ENCODE results near the gene KANK2. TPM values are rescaled to one million over a fixed set of nuclear protein-coding genes. Genes with fewer than 3 reads are reported as not detected.

KANK2 gene
- total RNA-seq, 2 donors from 2014 or later, result 74.2 to 87.7 TPM

GRCh38 chr19:11203194-11204075, 6.1 kb upstream of the KANK2 start:
- Mint-ChIP-seq H3K27ac (no peak overlapping the region), H3K27me3 (ENCODE audit: insufficient read depth) (no peaks in the 10 kb centered on the region), H3K9me3 (no peaks in the 10 kb centered on the region), H3K4me3 (no peak overlapping the region), H3K4me1 (peaks cover 4% of the 10 kb centered on the region), H3K36me3 (ENCODE audit: low read depth) (peaks cover 15% of the 10 kb centered on the region)
- WGBS, 2 experiments (ENCODE audit: insufficient coverage in 1 of 2, insufficient read length in 1 of 2), result 78% methylated on average over 10 to 17 of the region's 17 CpGs
- Histone ChIP-seq H3K9me3 (ENCODE audit: control insufficient read depth, low read length) (no peaks in the 10 kb centered on the region), H3K4me1 (ENCODE audit: control insufficient read depth, insufficient read depth, low read length) (no peaks in the 10 kb centered on the region), H3K36me3 (ENCODE audit: control insufficient read depth, insufficient read depth, low read length) (peaks cover 5% of the 10 kb centered on the region), H3K27ac (ENCODE audit: low read depth, low read length) (no peak overlapping the region), H3K27me3 (ENCODE audit: control insufficient read depth, insufficient read depth, low read length, poor library complexity, severe bottlenecking) (no peaks in the 10 kb centered on the region), H3K4me3 (ENCODE audit: low read length) (no peak overlapping the region), H3K9ac (ENCODE audit: extremely low read depth, low read length, poor library complexity, severe bottlenecking) (no peak overlapping the region)
- DNase-seq, result peak; percentile 93
- TF ChIP-seq CTCF (conservative IDR thresholded peaks at IDR 0.05), result peak; percentile 90

GRCh38 chr19:11202488-11203193, 5.3 kb upstream of the KANK2 start:
- no peaks in the 10 kb centered on the region for H3K9me3 Mint-ChIP-seq
- peaks cover 4% of the 10 kb centered on the region for H3K4me1 Mint-ChIP-seq
- DNase-seq, result no peak
- H3K36me3 ChIP-seq (ENCODE audit: control insufficient read depth, insufficient read depth, low read length), result peaks cover 5% of the 10 kb centered on the region
- peaks cover 12% of the 10 kb centered on the region for H3K36me3 Mint-ChIP-seq (ENCODE audit: low read depth)
- no peak overlapping the region for H3K27ac ChIP-seq (ENCODE audit: low read depth, low read length)
- 89 to 99% methylated on average over 11 to 20 of the region's 20 CpGs for WGBS, 2 experiments (ENCODE audit: insufficient coverage in 1 of 2, insufficient read length in 1 of 2)
- no peaks in the 10 kb centered on the region for H3K27me3 Mint-ChIP-seq (ENCODE audit: insufficient read depth)
- no peak for TF ChIP-seq CTCF (conservative IDR thresholded peaks at IDR 0.05)
- H3K27me3 ChIP-seq (ENCODE audit: control insufficient read depth, insufficient read depth, low read length, poor library complexity, severe bottlenecking), result no peaks in the 10 kb centered on the region
- no peak overlapping the region for H3K9ac ChIP-seq (ENCODE audit: extremely low read depth, low read length, poor library complexity, severe bottlenecking)
- H3K4me3 Mint-ChIP-seq, result no peak overlapping the region
- no peaks in the 10 kb centered on the region for H3K9me3 ChIP-seq (ENCODE audit: control insufficient read depth, low read length)
- peak overlapping the region; percentile 52 for H3K27ac Mint-ChIP-seq
- no peaks in the 10 kb centered on the region for H3K4me1 ChIP-seq (ENCODE audit: control insufficient read depth, insufficient read depth, low read length)
- H3K4me3 ChIP-seq (ENCODE audit: low read length), result no peak overlapping the region

GRCh38 chr19:11201791-11202190, 4.4 kb upstream of the KANK2 start:
- no peak overlapping the region for H3K4me3 Mint-ChIP-seq
- Histone ChIP-seq H3K27ac (ENCODE audit: low read depth, low read length) (no peak overlapping the region), H3K9me3 (ENCODE audit: control insufficient read depth, low read length) (no peaks in the 10 kb centered on the region), H3K9ac (ENCODE audit: extremely low read depth, low read length, poor library complexity, severe bottlenecking) (no peak overlapping the region), H3K36me3 (ENCODE audit: control insufficient read depth, insufficient read depth, low read length) (peaks cover 5% of the 10 kb centered on the region), H3K4me3 (ENCODE audit: low read length) (no peak overlapping the region), H3K27me3 (ENCODE audit: control insufficient read depth, insufficient read depth, low read length, poor library complexity, severe bottlenecking) (no peaks in the 10 kb centered on the region), H3K4me1 (ENCODE audit: control insufficient read depth, insufficient read depth, low read length) (no peaks in the 10 kb centered on the region)
- no peaks in the 10 kb centered on the region for H3K9me3 Mint-ChIP-seq
- DNase-seq, result no peak
- H3K27ac Mint-ChIP-seq, result no peak overlapping the region
- no peak for TF ChIP-seq CTCF (conservative IDR thresholded peaks at IDR 0.05)
- H3K36me3 Mint-ChIP-seq (ENCODE audit: low read depth), result peaks cover 12% of the 10 kb centered on the region
- H3K27me3 Mint-ChIP-seq (ENCODE audit: insufficient read depth), result no peaks in the 10 kb centered on the region
- WGBS, 2 experiments (ENCODE audit: insufficient coverage in 1 of 2, insufficient read length in 1 of 2), result 91 to 92% methylated on average over 19 to 23 of the region's 24 CpGs
- H3K4me1 Mint-ChIP-seq, result peaks cover 4% of the 10 kb centered on the region
